Measurements from ENCODE around the gene CD99L2.

CD99L2 gene

GRCh38 chrX:150898343-150899190, at the start of gene CD99L2:
Gene CD99L2, minus strand, starts transcription at chrX:150898668. Its CDS starts 80 bp downstream, at chrX:150898588.
- ATAC-seq (peak; percentile 96), DNase-seq (peak; percentile 90)

DNA sequence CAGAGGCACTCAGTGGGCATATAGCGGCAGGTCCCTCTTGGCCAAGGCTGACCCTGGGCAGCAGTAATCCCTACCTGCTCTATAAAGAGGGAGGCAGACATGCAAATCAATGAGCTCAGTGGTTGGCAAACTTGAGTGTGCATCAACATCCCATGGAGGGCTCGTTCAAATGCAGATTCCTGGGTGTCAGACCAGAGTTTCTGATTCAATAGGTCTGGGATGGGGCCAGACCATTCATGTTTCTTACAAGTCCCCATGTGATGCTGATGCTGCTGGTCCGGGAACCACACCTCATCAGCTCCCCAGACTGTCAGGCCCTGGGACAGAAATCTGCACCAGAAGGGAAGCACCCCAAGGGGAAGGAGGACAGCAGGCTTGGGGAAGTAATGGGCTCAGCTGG, 45.8 kb upstream of the CD99L2 start:
- ATAC-seq (no peak), DNase-seq (no peak)

GRCh38 chrX:150942942-150943594, 44.6 kb upstream of the CD99L2 start:
- no peak for DNase-seq

DNA sequence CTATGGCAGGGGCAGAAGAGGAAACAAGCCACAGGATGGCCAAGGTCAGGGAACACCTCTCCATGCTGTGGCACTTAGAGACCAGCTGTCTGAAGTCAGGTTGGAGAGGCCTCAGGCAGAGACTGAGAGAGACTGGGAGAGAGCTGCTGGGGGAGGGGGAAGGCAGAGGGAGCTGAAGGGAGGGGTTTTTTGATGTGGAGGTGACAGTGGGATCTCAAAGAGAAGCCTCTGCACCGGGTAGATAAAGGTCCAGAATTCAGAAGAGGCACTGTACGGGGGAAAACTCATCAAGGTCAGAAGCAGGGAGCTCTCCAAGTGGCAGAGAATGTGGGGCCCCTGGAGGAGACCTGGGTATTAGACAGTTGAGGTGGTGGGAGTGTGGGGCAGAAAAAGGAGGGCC, 43.1 kb upstream of the CD99L2 start:
- no peak for ATAC-seq
- DNase-seq = no peak

More at GRCh38 chrX:150942942-150943594, 44.6 kb upstream of the CD99L2 start:
- ATAC-seq = no peak

GRCh38 chrX:150940844-150941495, 42.5 kb upstream of the CD99L2 start:
- DNase-seq (no peak), ATAC-seq (no peak)

DNA sequence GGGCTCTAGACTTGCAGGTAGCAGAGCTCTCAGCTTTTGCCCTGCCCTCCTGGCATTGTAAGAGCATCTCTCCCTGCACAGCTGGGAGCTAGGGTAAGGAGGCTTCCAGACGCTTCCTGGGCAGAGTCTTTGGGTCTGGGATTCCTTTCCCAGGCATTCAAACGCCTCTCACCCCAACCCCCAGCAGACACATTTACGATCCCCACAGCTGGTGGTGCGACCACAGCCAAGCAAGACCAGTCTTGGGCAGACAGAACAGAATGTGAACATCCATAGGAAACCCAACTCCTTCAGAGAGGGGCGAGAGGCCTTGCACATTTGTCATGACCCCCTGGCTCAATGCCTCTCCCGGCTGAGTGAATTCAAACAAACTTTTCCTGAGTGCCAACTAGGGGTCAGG, 38.1 kb upstream of the CD99L2 start:
- ATAC-seq (no peak), DNase-seq (no peak)

DNA sequence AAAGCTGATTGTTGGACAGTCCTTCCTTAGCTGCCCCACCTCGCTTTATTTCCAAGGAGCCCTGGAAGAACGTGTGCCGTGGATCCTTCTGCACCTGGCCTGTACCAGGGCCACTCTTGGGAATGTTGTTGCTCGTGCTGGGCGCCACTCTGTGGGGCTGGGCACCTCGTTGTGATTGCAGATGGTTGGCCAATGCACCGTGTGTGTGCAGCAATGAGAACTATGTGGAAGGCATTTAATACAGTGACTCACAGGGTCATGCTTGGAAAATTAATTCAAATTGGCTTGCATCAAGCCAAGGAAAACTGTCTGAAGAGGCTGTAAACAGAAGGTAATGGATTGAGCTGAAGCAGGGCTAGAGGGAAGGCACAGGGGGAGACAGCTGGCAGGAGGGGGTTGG, 37.0 kb upstream of the CD99L2 start:
- no peak for ATAC-seq
- no peak for DNase-seq

DNA sequence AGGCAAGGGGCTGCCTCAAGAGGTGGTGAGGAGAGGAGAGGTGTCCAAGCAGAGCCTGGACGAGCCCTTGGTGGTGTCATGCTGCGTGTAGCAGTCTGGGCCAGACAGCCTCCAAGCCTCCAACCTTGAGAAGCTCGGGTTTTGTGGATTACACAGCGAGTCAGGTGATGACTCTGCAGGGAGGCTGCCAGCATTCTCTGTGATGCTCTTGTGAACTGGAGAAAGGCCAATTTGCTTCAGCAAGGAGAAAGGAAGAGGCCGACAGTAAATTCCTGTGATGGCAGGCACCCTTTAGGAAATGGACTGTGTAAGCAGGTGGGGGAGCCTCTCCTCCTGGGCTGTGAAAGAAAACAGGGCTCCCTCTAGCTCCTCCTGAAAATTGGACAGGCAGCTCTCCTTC, 36.0 kb upstream of the CD99L2 start:
- DNase-seq (no peak), ATAC-seq (no peak)

GRCh38 chrX:150933945-150934350, 35.5 kb upstream of the CD99L2 start:
- no peak for ATAC-seq
- DNase-seq = no peak

DNA sequence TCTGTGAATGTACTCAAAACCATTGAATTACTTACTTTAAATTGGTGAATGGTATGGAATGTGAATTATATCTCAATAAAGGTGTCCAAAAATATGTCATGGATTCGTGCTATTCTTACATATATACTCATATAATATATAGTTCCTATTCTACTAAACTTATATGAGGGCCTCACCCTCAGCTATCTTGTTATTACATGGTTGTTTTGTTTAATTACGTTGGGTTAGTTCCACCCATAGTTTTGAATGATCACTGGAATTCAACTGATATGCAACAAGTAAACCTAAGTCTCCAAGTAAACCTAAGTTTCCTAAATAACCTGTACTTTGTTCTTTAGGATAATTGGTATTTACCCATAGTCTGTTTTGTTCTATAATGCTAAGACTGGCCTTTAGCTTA, 30.6 kb upstream of the CD99L2 start:
- DNase-seq (no peak), ATAC-seq (no peak)

GRCh38 chrX:150926791-150927190, 28.3 kb upstream of the CD99L2 start:
- DNase-seq (no peak), ATAC-seq (no peak)

GRCh38 chrX:150926304-150926703, 27.8 kb upstream of the CD99L2 start:
- ATAC-seq = no peak
- no peak for DNase-seq

GRCh38 chrX:150919401-150919800, 20.9 kb upstream of the CD99L2 start:
- no peak for DNase-seq

GRCh38 chrX:150913511-150913910, 15.0 kb upstream of the CD99L2 start:
- no peak for DNase-seq
- no peak for ATAC-seq

More at GRCh38 chrX:150919401-150919800, 20.9 kb upstream of the CD99L2 start:
- ATAC-seq = no peak

DNA sequence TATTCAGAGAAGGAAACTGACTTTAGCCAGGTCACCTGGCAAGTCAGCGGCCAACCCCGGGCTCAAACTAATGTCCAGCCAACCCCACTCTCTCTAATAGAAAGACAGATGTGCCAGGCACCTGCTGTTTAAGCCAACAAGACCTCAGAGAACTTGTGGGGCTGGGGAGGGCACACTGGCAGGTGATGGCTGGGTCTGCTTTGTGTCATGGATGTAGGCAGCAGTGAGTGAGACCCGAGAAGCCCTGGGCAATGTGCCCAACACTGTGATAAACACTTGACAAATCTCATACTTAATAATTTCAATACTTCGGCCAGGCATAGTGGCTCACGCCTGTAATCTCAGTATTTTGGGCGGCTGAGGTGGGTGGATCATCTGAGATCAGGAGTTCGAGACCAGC, 9.0 kb upstream of the CD99L2 start:
- ATAC-seq = no peak
- no peak for DNase-seq

- DNase-seq = no peak
Measured at GRCh38 chrX:150906694-150907093, 8.2 kb upstream of the CD99L2 start.

GRCh38 chrX:150905293-150905692, 6.8 kb upstream of the CD99L2 start:
- DNase-seq = no peak
- ATAC-seq = no peak

More at GRCh38 chrX:150906694-150907093, 8.2 kb upstream of the CD99L2 start:
- no peak for ATAC-seq

- no peak for DNase-seq
- ATAC-seq = no peak
Measured at GRCh38 chrX:150903110-150903508, 4.6 kb upstream of the CD99L2 start.

- ATAC-seq (no peak), DNase-seq (no peak)
Measured at GRCh38 chrX:150902434-150903109, 4.1 kb upstream of the CD99L2 start.

DNA sequence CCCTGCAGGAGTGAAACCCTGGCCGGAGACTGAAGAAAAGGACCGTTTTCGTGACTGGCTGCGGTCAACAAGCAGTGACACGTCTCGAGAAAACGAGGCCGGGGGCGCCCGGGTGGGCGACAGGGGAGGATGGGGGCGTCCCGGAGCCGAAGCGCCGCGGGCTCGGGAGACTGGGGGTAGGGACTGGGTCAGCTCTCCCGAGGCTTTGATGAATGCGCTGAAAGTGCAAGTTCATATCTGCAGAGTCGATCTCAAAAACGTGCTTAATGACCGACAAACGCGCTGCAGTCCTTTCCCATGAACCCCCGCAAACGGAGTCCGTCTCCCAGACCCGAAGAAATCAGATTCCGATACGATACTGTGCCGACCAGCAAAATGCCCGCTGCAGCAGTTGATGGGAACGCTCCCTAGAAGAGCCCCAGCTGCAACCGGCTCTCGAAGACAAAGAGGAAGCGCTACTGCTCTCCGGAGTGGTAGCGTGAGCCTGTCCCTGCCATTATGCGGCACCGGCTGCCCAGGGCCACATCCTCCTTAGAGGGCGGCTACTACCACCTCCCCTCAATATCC, 806 bp upstream of the CD99L2 start:
- no peak for ATAC-seq
- DNase-seq = peak; percentile 23

DNA sequence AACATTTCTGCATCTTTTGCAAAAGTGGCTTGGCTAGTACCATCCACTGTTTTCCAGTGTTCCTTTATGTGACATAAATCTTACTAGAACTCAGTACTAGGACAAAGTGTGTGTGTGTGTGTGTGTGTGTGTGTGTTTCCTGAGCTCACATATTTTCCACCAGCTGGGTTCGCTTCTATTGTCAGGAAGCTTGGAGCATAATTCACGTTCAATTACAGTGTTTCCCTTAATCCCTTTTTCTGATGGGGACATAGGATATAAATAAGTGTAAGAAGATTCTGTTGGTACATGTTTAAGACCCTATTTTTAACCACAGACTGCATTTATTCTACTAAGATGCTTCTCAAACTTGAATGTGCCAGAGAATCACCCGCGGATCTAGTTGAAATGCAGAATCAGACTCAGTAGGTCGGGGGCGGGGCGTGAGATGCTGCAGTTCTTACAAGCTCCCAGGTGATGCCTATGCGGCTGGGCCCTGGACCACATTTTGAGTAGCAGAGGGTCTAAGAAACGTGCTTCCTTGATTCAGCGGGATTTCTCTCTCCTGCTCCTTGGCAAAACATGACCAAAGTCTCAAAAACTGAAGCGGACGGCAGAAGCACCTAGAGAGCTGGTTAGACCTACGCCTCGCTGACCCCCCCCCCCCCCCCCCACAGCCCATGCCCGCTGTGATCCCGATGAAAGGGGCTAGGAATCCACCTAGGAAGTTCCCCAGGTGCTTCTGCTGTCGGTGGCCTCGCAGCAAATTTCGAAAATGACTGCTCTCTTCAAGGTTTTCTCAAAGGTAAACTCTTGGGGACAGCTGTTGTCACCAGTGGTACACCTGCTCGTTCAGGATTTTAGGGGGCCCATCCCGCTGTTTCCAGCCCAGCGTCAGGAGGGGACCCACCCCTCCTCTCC, 797 bp downstream of the CD99L2 start:
- peak; percentile 47 for DNase-seq
- no peak for ATAC-seq
